T-helper 17 cell (primary cell): ENCODE measurements around the gene GJA3. TPM values are rescaled to one million over a fixed set of nuclear protein-coding genes. Genes with fewer than 3 reads are reported as not detected.
"Not testable (repeated sequence)": the region's sequence is repeated elsewhere in the genome, so short reads cannot be mapped to it uniquely, and the experiment has no call there.

Experiments
- ATAC-seq: fragments of 150-1000 bp; cut with Tn5 transposase; 2 replicates; pipeline ENCODE4 v1.10.0; 2021; ENCODE audit warnings: mild to moderate bottlenecking, moderate library complexity
- DNase-seq, 3 donors: peaks; one replicate each; pipeline versions ENCODE4 v3.0.0 to v3.0.0-alpha.2; 2020 to 2021
- H3K9me3 ChIP-seq: one replicate; pipeline ENCODE4 v1.7.0; 2013; ENCODE audit warnings: low read length, mild to moderate bottlenecking; ENCODE audit not compliant: control insufficient read depth, poor library complexity, severe bottlenecking
- H3K27ac Mint-ChIP-seq: one replicate; pipeline ENCODE4 v1.8.0; 2022; ENCODE audit warnings: mild to moderate bottlenecking, moderate library complexity, mixed read lengths
- H3K27me3 Mint-ChIP-seq: one replicate; pipeline ENCODE4 v1.8.0; 2022; ENCODE audit warnings: mixed read lengths
- H3K36me3 Mint-ChIP-seq: one replicate; pipeline ENCODE4 v1.8.0; 2022; ENCODE audit warnings: low read depth, mixed read lengths
- H3K4me1 Mint-ChIP-seq: one replicate; pipeline ENCODE4 v1.8.0; 2022; ENCODE audit warnings: mild to moderate bottlenecking, mixed read lengths
- H3K4me3 Mint-ChIP-seq: one replicate; pipeline ENCODE4 v1.8.0; 2022; ENCODE audit warnings: mild to moderate bottlenecking, moderate library complexity, mixed read lengths
- total RNA-seq, 4 donors: library from RNA in 2 of 4; stranded (reverse) in 2 of 4; gene quantifications; one replicate each; pipeline ENCODE4 v1.2.3 and lab custom pipeline; 2022 to 2026

The GJA3 gene
- total RNA-seq, 2 donors from 2014 or later, result 0.12 TPM; not detected in 1

- not testable (repeated sequence) for H3K9me3 ChIP-seq, H3K4me3 Mint-ChIP-seq, DNase-seq, H3K27ac Mint-ChIP-seq, ATAC-seq, H3K4me1 Mint-ChIP-seq
- Mint-ChIP-seq H3K36me3 (peaks cover 10% of the 10 kb centered on the region), H3K27me3 (peaks cover 49% of the 10 kb centered on the region)
Measured at GRCh38 chr13:20153290-20153689, 7.6 kb downstream of the GJA3 start.

DNA sequence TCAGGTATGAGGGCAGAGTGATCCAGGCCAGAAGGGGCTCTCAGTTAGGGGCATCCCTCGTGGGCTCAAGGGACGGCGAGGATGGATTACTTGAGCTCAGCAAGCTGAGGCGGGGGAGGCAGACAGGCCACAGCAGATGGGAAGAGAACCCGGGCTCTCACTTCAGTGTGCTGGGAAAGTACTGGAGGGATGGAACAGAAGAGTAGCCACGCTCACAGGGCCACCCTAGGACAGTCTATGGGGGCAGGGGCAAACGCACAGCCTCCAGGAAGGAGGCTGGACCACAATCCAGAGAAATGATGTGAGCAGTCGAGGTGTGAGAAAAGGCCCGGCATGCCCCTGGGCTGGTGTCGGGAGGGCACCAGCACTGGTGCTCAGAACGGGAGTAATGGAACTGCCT, 9.2 kb downstream of the GJA3 start:
- no peak overlapping the region for H3K27ac Mint-ChIP-seq
- ATAC-seq, result no peak

GRCh38 chr13:20151016-20151415, 9.8 kb downstream of the GJA3 start:
- DNase-seq (no peak), ATAC-seq (no peak)
- Mint-ChIP-seq H3K4me1 (peaks cover 10% of the 10 kb centered on the region), H3K27ac (no peak overlapping the region), H3K27me3 (peaks cover 53% of the 10 kb centered on the region), H3K4me3 (no peak overlapping the region), H3K36me3 (peaks cover 10% of the 10 kb centered on the region)
- H3K9me3 ChIP-seq, result no peaks in the 10 kb centered on the region

More for the DNA sequence above, 9.2 kb downstream of the GJA3 start:
- H3K4me3 Mint-ChIP-seq, result no peak overlapping the region
- no peak for DNase-seq
- peaks cover 49% of the 10 kb centered on the region for H3K27me3 Mint-ChIP-seq
- H3K4me1 Mint-ChIP-seq, result peaks cover 10% of the 10 kb centered on the region
- H3K9me3 ChIP-seq, result no peaks in the 10 kb centered on the region
- H3K36me3 Mint-ChIP-seq, result peaks cover 10% of the 10 kb centered on the region

DNA sequence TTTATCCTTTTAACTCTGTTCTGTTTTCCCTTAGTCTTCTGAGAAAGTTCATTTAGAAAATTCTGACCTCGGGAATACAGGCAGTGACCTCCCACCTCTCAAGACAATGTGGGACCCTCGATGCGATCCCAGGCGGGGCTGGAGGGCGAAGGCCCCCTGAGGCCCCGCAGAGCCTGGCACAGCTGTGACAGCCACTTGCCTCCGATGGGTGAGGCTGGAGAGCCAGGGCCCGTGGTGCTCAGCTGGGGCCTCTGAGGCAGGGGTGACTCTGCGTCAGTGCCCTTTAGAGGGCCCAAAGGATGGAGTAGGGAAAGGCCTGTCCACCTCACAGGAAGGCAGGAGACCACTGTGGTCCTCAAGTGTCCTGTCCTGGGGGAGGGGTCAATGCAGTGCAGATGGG, 10.3 kb downstream of the GJA3 start:
- DNase-seq (no peak), ATAC-seq (no peak)
- no peak overlapping the region for H3K27ac Mint-ChIP-seq
- H3K4me1 Mint-ChIP-seq, result peaks cover 10% of the 10 kb centered on the region
- H3K9me3 ChIP-seq, result no peaks in the 10 kb centered on the region
- H3K4me3 Mint-ChIP-seq, result no peak overlapping the region
- H3K27me3 Mint-ChIP-seq, result peaks cover 57% of the 10 kb centered on the region
- peaks cover 10% of the 10 kb centered on the region for H3K36me3 Mint-ChIP-seq

GRCh38 chr13:20149762-20150161, 11.1 kb downstream of the GJA3 start:
- ATAC-seq (no peak), DNase-seq (no peak)
- Mint-ChIP-seq H3K4me1 (peaks cover 10% of the 10 kb centered on the region), H3K27me3 (peaks cover 57% of the 10 kb centered on the region), H3K4me3 (no peak overlapping the region), H3K27ac (no peak overlapping the region), H3K36me3 (peaks cover 10% of the 10 kb centered on the region)
- no peaks in the 10 kb centered on the region for H3K9me3 ChIP-seq

DNA sequence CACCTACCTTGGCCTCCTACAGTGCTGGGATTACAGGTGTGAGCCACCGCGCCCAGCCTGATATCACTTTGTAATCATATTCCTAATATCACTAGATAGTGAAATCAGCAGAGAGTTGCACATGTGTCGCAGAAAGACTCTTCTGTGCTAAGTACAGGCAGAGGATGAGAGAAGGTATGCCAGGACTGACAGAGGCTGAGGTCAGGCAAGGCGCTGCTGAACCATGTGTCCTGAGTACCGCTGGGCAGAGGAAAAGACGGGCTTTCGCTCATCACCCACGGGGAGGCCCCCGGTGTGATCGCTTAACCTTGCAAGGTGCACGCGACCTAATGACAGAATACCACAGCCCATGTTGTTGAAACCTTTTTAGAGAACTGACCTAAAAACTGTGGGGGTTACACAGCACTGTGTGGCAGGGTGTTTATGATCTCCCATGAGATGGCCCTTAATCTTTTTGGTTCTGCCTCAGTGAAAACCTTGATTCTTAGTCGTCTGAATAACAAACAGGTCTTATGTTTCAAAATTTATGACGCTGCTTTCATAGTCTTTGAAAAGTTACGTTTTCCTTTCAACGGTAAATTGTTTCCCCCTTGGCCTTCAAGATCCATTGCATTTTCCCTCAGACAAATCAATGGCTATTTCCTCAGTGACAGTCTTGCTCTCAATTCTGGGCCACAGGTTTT, 12.2 kb downstream of the GJA3 start:
- no peaks in the 10 kb centered on the region for H3K9me3 ChIP-seq
- ATAC-seq (no peak), DNase-seq (no peak)
- H3K27me3 Mint-ChIP-seq, result peaks cover 63% of the 10 kb centered on the region
- H3K27ac Mint-ChIP-seq, result no peak overlapping the region
- peaks cover 10% of the 10 kb centered on the region for H3K36me3 Mint-ChIP-seq
- H3K4me1 Mint-ChIP-seq, result peaks cover 10% of the 10 kb centered on the region
- H3K4me3 Mint-ChIP-seq, result no peak overlapping the region

DNA sequence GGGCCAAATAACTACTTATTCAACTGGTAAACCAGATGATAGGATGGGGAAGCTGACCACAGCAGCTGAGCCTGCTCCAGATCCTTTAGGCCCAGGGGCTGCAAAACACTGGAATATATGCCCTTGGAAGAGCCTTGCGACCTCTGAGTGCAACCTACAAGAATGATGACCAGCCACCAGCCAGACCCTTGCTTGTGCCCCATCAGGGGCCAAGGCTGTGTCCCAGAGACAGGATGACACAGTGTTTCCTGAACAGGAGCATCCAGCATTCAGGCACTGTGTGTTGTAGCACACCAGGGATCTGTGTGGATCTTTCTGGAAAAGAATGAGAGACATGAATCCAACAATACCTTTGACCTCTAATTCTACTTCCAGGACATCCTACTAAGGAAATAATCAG, 14.5 kb downstream of the GJA3 start:
- no peak overlapping the region for H3K27ac Mint-ChIP-seq
- ATAC-seq (no peak), DNase-seq (no peak)
- H3K9me3 ChIP-seq, result no peaks in the 10 kb centered on the region
- H3K27me3 Mint-ChIP-seq, result peaks cover 72% of the 10 kb centered on the region
- H3K36me3 Mint-ChIP-seq, result peaks cover 13% of the 10 kb centered on the region
- no peak overlapping the region for H3K4me3 Mint-ChIP-seq
- H3K4me1 Mint-ChIP-seq, result peaks cover 14% of the 10 kb centered on the region

- peaks cover 70% of the 10 kb centered on the region for H3K27me3 Mint-ChIP-seq
- no peak overlapping the region for H3K27ac Mint-ChIP-seq
- no peak overlapping the region for H3K4me3 Mint-ChIP-seq
- peaks cover 11% of the 10 kb centered on the region for H3K4me1 Mint-ChIP-seq
- H3K9me3 ChIP-seq, result no peaks in the 10 kb centered on the region
- no peak for DNase-seq
- no peak for ATAC-seq
- H3K36me3 Mint-ChIP-seq, result peaks cover 13% of the 10 kb centered on the region
Measured at GRCh38 chr13:20145521-20145920, 15.3 kb downstream of the GJA3 start.

DNA sequence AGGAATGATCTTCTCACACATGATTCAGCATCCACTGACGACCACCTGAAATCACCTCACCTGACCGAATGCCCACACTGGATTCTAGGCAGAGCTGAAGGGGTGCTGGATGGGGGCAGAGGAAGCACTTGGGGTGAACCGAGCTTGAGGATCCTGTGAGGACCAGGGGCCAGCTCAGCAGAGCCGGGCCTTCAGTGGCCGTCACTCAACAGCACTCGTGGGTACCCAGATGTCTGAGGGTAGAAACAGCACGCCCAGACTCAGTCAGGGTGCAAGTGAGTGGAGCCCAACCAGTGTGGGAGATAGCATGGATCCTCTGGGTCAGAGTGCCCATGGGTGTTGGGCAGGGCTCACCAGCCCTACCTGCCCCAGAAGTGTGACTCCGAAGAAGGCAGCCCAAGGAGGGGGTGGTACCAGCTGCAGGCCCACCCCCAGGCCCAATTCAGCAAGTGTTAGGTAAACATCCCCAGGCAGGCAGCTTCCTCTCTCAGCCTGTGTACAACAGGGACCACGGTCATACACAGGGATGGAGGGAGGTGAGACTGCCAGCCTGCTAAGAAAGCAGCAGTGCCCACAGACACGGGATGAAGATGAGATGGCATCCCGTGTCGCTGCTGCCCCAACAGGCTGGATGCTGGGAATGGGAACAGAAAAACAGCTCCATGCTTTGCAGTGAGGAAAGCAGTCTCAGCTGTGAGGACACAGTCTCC, 16.6 kb downstream of the GJA3 start:
- peaks cover 3% of the 10 kb centered on the region for H3K36me3 Mint-ChIP-seq
- H3K9me3 ChIP-seq, result no peaks in the 10 kb centered on the region
- ATAC-seq (no peak), DNase-seq (no peak)
- H3K4me3 Mint-ChIP-seq, result no peak overlapping the region
- H3K4me1 Mint-ChIP-seq, result peaks cover 5% of the 10 kb centered on the region
- no peak overlapping the region for H3K27ac Mint-ChIP-seq
- peaks cover 58% of the 10 kb centered on the region for H3K27me3 Mint-ChIP-seq

- no peaks in the 10 kb centered on the region for H3K9me3 ChIP-seq
- no peak for DNase-seq
- H3K4me1 Mint-ChIP-seq, result peaks cover 5% of the 10 kb centered on the region
- H3K4me3 Mint-ChIP-seq, result peak overlapping the region; percentile 31
- peaks cover 3% of the 10 kb centered on the region for H3K36me3 Mint-ChIP-seq
- no peak overlapping the region for H3K27ac Mint-ChIP-seq
- H3K27me3 Mint-ChIP-seq, result peaks cover 58% of the 10 kb centered on the region
- ATAC-seq, result no peak
Measured at GRCh38 chr13:20142927-20143480, 17.8 kb downstream of the GJA3 start.

- Mint-ChIP-seq H3K4me1 (peaks cover 5% of the 10 kb centered on the region), H3K4me3 (no peak overlapping the region), H3K27ac (no peak overlapping the region), H3K36me3 (peaks cover 3% of the 10 kb centered on the region), H3K27me3 (peaks cover 63% of the 10 kb centered on the region)
- no peaks in the 10 kb centered on the region for H3K9me3 ChIP-seq
- ATAC-seq, result no peak
- no peak for DNase-seq
Measured at GRCh38 chr13:20142023-20142926, 18.6 kb downstream of the GJA3 start.

- H3K9me3 ChIP-seq, result no peaks in the 10 kb centered on the region
- no peak for ATAC-seq
- Mint-ChIP-seq H3K27me3 (peaks cover 57% of the 10 kb centered on the region), H3K27ac (no peak overlapping the region), H3K4me3 (no peak overlapping the region), H3K36me3 (peaks cover 3% of the 10 kb centered on the region), H3K4me1 (peaks cover 5% of the 10 kb centered on the region)
- no peak for DNase-seq
Measured at GRCh38 chr13:20141238-20142022, 19.4 kb downstream of the GJA3 start.
